Astrocyte (in vitro differentiated cells and primary cell): ENCODE data around the gene ACOD1.

Source experiments
- CTCF ChIP-seq: IDR thresholded peaks from 2 replicates; pipeline ENCODE4 v1.5.1; 2011; ENCODE audit warnings: low read depth, mild to moderate bottlenecking, inconsistent platforms, low read length, moderate library complexity; ENCODE audit not compliant: insufficient read depth
- EZH2 ChIP-seq: IDR thresholded peaks from 2 replicates; pipeline ENCODE4 v1.6.1; 2012; ENCODE audit warnings: mild to moderate bottlenecking, low read length, inconsistent platforms; ENCODE audit not compliant: insufficient read depth

GRCh38 chr13:76929320-76929719 lies 19.0 kb upstream of the ACOD1 start:
- TF ChIP-seq EZH2, result no peak
- TF ChIP-seq CTCF, result no peak
